SK-N-MC (cell line): ENCODE data around the gene FAM171A2.

Experiments used
- EZH2 ChIP-seq: fragments of 200-600 bp; sonication (generic); IDR thresholded peaks from one replicate; pipeline ENCODE4 v1.6.1; 2017; ENCODE audit warnings: antibody characterized with exemption
- POLR2AphosphoS5 ChIP-seq: IDR thresholded peaks from 2 replicates; pipeline ENCODE4 v1.6.1; 2012; ENCODE audit warnings: mild to moderate bottlenecking, low read depth, low read length, borderline replicate concordance

DNA sequence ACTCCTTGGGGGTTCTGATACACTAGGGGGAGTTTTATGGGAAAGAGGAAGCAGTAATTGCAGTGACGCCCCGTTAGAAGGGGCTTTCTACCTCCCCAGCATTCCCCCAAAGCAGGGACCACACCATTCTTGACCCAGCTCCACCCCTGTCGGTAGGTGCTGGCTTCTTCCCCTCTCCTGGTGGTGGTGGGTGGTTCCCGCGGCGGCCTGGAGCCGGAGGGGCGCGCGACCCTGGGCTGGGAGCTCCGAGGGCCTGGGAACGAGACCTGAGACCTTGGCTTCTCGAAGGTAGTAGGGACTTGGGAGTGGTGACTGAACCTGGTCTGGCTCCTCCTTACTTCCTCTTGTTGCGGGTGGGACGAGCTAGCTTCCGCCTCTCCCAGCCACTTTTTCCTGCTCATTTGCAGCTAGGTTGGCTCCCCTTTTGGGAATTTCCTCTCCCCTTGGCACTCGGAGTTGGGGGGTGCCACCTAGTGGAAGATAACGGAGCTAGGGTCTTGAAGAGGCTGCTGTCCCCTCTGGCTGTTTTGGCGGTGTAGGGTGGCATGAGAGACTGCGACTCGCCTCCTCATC is 18.1 kb downstream of the FAM171A2 start:
- TF ChIP-seq POLR2AphosphoS5, result no peak
- no peak for TF ChIP-seq EZH2
